Mesodermal cell (in vitro differentiated cells): ENCODE data around the gene GRIK3.

ENCODE experiments used
- H3K27ac ChIP-seq: 2 replicates; pipeline ENCODE4 v1.7.0; 2013; ENCODE audit warnings: mild to moderate bottlenecking, low read depth, low read length, moderate library complexity; ENCODE audit not compliant: severe bottlenecking
- H3K36me3 ChIP-seq: 2 replicates; pipeline ENCODE4 v1.7.1; 2013; ENCODE audit warnings: mild to moderate bottlenecking, low read length, moderate library complexity; ENCODE audit not compliant: control insufficient read depth, insufficient read depth
- H3K4me1 ChIP-seq: one replicate; pipeline ENCODE4 v1.7.1; 2013; ENCODE audit warnings: mild to moderate bottlenecking, low read length; ENCODE audit not compliant: insufficient read depth, control insufficient read depth, poor library complexity, severe bottlenecking
- H3K4me3 ChIP-seq: 2 replicates; pipeline ENCODE4 v1.7.0; 2013; ENCODE audit warnings: low read length, control low read depth, mild to moderate bottlenecking; ENCODE audit not compliant: insufficient read depth, poor library complexity, severe bottlenecking; ENCODE audit errors: extremely low read depth
- H3K9me3 ChIP-seq: 2 replicates; pipeline ENCODE4 v1.7.1; 2013; ENCODE audit warnings: mild to moderate bottlenecking, low read length, moderate library complexity; ENCODE audit not compliant: control insufficient read depth
- WGBS, 2 experiments: methylation state at CpG; one replicate each; pipeline ENCODE4 v1.1.5; 2013; ENCODE audit warnings: missing lambda C conversion rate in 2 of 2; ENCODE audit not compliant: insufficient coverage in 2 of 2; 5-methylcytosine and 5-hydroxymethylcytosine counted together

GRIK3 gene

DNA sequence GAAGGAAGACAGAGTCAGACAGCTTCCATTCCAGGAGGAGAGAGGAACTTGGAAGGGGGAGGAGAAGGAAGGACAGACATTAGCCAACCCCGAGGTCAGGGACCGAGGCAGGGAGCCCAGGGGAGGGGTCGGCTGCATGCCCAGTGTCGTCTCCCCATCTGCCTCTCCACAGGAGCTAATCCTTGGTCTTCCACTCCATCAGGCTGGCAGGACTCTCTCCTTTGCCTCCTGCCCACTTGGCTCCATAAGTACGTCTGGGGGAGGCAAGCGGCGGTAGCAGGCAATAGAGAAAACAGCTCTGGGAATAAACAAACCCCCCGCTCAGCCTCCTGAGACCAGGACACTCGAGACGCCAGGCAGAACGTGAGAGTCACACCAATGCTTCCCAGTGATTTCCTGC is 71.3 kb downstream of the GRIK3 start:
- no peak overlapping the region for H3K27ac ChIP-seq
- no peaks in the 10 kb centered on the region for H3K4me1 ChIP-seq
- H3K36me3 ChIP-seq = no peaks in the 10 kb centered on the region
- WGBS, 2 experiments = 75 to 80% methylated on average over 6 to 8 of the region's 11 CpGs
- H3K4me3 ChIP-seq = no peak overlapping the region
- no peaks in the 10 kb centered on the region for H3K9me3 ChIP-seq

DNA sequence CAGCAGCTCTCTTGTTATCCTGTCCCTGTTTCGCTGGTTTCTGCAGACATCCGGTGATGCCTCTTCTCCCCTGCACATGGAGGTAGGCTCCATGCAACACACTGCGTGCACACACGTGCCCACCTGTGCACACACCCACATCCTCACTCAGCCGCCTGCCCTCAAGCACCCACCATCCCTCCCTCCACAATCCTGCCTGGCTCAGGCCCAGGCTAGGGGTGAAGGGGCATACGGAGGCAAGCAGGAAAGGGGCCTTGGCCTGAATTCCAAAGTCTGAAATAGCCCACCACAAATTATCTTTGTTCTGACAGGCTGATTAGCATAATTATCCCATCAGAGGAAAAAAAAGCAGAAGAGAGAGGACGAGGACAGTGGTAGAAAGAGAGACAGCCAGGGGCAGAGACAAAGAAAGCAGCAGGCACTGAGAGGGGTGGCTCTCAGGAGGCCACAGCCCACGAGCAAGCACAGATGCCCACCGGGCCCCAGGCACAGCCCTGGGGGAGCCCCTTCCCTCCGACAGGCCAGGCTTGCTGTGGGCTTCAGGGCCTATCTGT is 73.2 kb downstream of the GRIK3 start:
- H3K36me3 ChIP-seq = no peaks in the 10 kb centered on the region
- H3K4me3 ChIP-seq = no peak overlapping the region
- WGBS, 2 experiments = 79 to 84% methylated on average over 6 to 7 of the region's 10 CpGs
- no peaks in the 10 kb centered on the region for H3K9me3 ChIP-seq
- no peaks in the 10 kb centered on the region for H3K4me1 ChIP-seq
- no peak overlapping the region for H3K27ac ChIP-seq

DNA sequence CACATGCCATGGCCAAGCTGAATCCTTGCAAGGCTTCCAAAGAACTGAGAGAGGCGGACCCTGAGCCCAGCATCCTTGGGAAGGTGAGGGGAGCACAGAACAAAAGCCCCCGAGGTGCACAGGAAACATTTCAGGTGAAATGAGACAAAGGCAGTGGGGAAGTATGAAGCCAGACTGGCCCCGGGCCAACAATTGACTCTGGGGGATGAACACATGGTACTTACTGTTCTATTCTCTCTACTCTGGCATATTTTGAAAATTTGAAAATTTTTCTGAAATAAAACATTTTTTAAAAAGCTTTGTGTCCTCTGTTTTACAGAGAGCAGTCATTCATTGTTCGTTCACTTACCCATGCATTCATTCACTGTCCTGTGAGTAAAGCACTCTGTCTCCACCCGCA is 77.7 kb downstream of the GRIK3 start:
- 84 to 93% methylated on average over 4 to 5 of the region's 5 CpGs for WGBS, 2 experiments
- Histone ChIP-seq H3K36me3 (no peaks in the 10 kb centered on the region), H3K4me3 (no peak overlapping the region), H3K9me3 (no peaks in the 10 kb centered on the region), H3K27ac (no peak overlapping the region), H3K4me1 (no peaks in the 10 kb centered on the region)

DNA sequence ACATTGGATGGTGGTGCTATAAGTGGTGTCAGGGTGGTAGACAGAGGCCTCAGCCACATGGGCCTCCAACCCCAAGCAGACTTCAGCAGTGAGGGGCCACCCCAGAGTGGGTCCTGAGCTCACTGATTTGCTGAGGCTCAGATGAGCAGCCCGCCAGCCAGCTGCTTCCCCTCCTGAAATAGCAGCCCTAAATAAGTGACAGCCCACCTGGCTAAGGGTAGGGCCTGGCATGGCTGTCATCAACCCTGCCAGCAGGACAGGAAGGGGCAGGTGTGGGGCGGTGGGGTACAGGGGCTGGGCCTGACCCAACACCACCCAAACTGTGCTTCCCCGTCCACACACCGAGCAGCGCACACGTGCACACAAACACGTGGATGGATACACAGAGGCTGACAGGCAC is 79.3 kb downstream of the GRIK3 start:
- Histone ChIP-seq H3K27ac (no peak overlapping the region), H3K4me1 (no peaks in the 10 kb centered on the region)
- 40 to 83% methylated on average over 1 of the region's 7 CpGs for WGBS, 2 experiments

DNA sequence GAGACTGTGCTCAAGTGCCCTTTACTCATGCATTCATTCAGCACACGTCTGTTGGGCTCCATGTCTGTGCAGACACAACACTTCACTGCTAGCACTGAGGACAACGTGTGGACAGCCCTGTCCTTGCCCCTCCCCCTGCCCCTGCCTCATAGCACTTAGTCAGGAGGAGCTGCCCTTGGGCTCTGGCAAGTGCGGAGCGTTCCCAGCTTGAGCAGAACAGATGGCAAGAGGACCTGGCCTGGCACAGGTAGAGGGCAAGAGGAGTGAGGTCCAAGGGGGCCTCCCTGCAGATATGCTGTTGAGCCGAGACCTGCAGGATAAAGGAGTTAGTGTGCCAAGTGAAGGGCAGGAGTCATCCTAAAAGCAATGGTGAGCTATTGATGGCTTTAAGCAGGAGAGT is 81.3 kb downstream of the GRIK3 start:
- no peak overlapping the region for H3K27ac ChIP-seq
- H3K4me3 ChIP-seq = no peak overlapping the region
- H3K36me3 ChIP-seq = no peaks in the 10 kb centered on the region
- no peaks in the 10 kb centered on the region for H3K9me3 ChIP-seq
- WGBS, 2 experiments = 67 to 91% methylated on average over 3 to 5 of the region's 5 CpGs
- no peaks in the 10 kb centered on the region for H3K4me1 ChIP-seq

More for the DNA sequence above, 79.3 kb downstream of the GRIK3 start:
- no peaks in the 10 kb centered on the region for H3K9me3 ChIP-seq
- H3K4me3 ChIP-seq = no peak overlapping the region
- H3K36me3 ChIP-seq = no peaks in the 10 kb centered on the region

DNA sequence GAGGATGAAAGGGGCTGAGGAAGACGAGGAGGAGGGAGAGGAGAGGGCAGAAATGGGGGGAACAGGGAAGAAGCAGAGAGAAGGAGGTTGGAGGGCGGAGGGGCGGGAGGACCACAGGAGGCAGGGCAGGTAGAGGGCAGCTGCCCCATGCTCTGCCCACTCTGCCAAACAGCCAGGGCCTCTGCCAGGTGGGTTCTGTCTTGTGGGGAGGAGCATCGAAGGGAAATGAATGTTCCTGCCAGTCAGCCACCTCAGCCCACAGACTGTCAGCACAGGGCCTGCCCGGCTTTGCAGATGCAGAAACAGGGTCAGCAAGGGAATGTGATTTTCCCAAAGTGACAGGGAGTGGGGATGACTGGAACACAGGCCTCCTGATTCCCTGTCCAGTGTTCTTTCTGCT is 82.6 kb downstream of the GRIK3 start:
- WGBS, 2 experiments = 75 to 93% methylated on average over 4 of the region's 5 CpGs
- Histone ChIP-seq H3K4me1 (no peaks in the 10 kb centered on the region), H3K36me3 (no peaks in the 10 kb centered on the region), H3K4me3 (no peak overlapping the region), H3K9me3 (no peaks in the 10 kb centered on the region), H3K27ac (no peak overlapping the region)

DNA sequence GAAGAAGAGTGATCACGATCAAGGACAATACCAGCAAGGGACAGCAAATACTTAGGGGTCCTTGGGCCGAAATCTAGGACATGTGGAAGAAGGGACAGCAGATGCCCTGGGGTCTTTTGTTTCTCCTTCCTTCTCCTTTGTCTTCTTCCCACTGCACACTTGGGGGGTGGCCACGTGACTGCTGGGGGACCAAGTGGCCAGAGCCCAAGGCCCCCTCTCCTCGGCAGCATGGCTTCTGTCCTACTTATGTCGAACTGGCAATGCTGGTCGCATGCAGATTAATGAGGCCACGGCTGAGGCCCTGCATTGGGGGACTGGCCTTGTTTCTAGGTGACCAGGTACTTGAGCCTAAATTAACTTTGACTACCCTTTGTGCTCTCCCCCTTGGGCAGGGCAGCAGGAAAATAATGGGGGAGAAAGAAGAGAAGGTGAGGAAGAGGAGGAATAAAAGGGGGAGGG is 83.0 kb downstream of the GRIK3 start:
- WGBS, 2 experiments = 63 to 68% methylated on average over 6 of the region's 7 CpGs

DNA sequence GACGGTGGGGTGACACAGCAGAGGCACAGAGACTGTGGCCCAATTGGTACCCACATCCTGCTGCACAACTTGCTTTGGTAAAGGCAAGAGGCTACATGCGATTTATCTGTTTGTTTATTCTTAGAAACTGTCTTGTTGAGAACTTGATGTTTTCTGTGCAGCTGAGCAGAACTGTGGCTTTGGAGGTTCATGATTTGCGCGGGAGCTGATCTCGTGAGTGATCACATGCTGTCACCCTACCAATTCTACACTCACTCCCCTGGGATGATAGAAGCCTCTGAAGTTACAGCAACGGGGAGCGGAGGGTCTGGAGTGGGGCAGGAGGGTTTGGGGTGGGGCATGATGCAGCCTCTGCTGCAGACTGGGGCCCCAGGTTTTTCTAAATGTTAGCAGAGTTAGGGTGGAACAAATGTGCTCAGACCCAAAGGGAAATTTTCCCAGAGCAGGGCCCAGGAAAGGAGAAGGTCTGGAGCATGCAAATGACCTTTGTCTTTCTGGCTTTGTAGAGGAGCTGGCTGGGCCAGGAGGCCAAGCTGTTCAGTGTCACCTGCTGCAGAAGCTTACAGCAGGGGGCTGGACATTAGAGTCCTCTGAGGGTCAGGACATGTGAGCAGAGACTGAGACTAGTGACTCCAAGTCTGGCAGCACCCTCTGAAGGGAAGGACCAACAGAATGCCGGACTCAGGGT is 83.6 kb downstream of the GRIK3 start:
- no peak overlapping the region for H3K27ac ChIP-seq
- H3K4me3 ChIP-seq = no peak overlapping the region
- no peaks in the 10 kb centered on the region for H3K9me3 ChIP-seq
- H3K4me1 ChIP-seq = no peaks in the 10 kb centered on the region
- 81 to 92% methylated on average over 3 of the region's 8 CpGs for WGBS, 2 experiments
- no peaks in the 10 kb centered on the region for H3K36me3 ChIP-seq

More for the DNA sequence above, 83.0 kb downstream of the GRIK3 start:
- H3K9me3 ChIP-seq = no peaks in the 10 kb centered on the region
- no peaks in the 10 kb centered on the region for H3K36me3 ChIP-seq
- no peak overlapping the region for H3K27ac ChIP-seq
- no peak overlapping the region for H3K4me3 ChIP-seq
- no peaks in the 10 kb centered on the region for H3K4me1 ChIP-seq

DNA sequence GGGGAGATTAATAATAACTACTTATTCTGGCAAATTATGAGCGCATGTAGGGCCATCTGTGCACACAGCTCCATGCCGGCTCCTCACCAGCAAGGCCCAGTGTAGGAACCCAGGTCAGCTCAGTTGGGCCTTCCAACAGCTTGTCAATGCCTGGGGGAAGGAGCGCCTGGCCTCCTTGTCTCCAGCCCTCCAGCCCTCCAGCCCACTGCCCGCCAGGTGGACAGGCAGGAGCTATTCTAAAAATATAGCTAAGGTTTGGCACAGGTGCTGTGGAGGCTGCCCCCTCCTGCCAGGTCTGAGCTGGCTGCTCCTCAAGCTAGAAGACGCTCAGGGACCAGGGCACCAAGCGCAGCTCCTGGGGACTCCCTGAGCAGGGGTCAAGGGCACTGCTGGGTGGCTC is 85.7 kb downstream of the GRIK3 start:
- Histone ChIP-seq H3K4me3 (no peak overlapping the region), H3K27ac (no peak overlapping the region), H3K9me3 (no peaks in the 10 kb centered on the region), H3K36me3 (no peaks in the 10 kb centered on the region), H3K4me1 (no peaks in the 10 kb centered on the region)
- 88 to 96% methylated on average over 4 to 5 of the region's 6 CpGs for WGBS, 2 experiments

DNA sequence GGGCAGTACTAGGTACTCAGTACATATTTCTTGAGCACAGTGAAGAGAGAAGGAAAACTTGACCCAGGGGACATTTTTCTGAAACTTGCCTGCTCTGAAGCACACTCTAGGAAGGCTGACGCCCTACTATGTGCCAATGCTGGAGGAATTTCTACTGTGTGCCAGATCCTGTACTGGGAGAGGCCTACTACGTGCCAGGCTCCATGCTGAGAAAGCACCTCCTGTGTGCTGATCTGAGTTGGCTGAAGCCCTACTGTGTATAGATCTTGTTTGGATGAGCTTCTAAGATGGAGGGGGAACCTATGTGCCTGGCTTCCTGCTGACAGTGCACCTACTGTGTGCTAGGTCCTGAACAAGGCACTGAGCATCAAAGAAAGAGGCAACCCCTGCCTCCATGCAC is 86.2 kb downstream of the GRIK3 start:
- H3K4me3 ChIP-seq = no peak overlapping the region
- WGBS, 2 experiments = 73 to 100% methylated on average over 2 of the region's 2 CpGs
- H3K27ac ChIP-seq = no peak overlapping the region
- H3K4me1 ChIP-seq = no peaks in the 10 kb centered on the region
- no peaks in the 10 kb centered on the region for H3K9me3 ChIP-seq
- no peaks in the 10 kb centered on the region for H3K36me3 ChIP-seq

DNA sequence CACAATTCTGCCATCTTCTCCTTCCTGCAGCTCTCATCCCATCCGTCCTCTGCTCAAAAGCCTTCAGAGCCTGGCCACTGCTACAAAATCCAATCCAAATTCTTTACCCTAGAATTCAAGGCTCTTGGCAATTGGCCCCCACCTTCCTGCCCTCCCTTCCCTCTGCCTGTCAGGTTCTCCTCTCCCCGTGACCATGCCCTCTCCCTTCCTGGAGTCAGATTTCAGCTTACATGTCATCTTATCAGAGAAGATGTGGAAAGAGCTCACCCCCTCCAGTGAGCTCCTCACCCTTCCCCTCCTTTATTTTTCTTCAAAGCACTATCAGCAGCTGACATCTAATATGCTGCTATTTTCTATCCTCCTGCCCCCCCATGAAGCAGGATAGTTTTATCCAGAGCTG is 86.9 kb downstream of the GRIK3 start:
- WGBS, 2 experiments = 25 to 27% methylated on average over 2 of the region's 2 CpGs
- H3K4me3 ChIP-seq = no peak overlapping the region
- no peaks in the 10 kb centered on the region for H3K36me3 ChIP-seq
- H3K9me3 ChIP-seq = no peaks in the 10 kb centered on the region
- no peaks in the 10 kb centered on the region for H3K4me1 ChIP-seq
- no peak overlapping the region for H3K27ac ChIP-seq
